Subcutaneous abdominal adipose tissue (tissue), 5 donors: ENCODE measurements around the gene AGAP3.

Experiments used
- H3K27ac ChIP-seq: one replicate; pipeline ENCODE4 v1.7.0; 2013; ENCODE audit warnings: low read depth, mild to moderate bottlenecking, inconsistent platforms, low read length, moderate library complexity
- H3K27me3 ChIP-seq, 5 donors: one replicate each; pipeline ENCODE4 v1.7.0; 2013; ENCODE audit warnings: low read length in 5 of 5, inconsistent platforms in 1 of 5; ENCODE audit not compliant: control insufficient read depth in 5 of 5, insufficient read depth in 4 of 5
- H3K36me3 ChIP-seq, 5 donors: one replicate each; pipeline ENCODE4 v1.7.0; 2013; ENCODE audit warnings: low read length in 5 of 5; ENCODE audit not compliant: control insufficient read depth in 5 of 5, insufficient read depth in 5 of 5
- H3K4me1 ChIP-seq, 5 donors: one replicate each; pipeline ENCODE4 v1.7.0; 2013; ENCODE audit warnings: low read length in 5 of 5, mild to moderate bottlenecking in 3 of 5, moderate library complexity in 1 of 5; ENCODE audit not compliant: control insufficient read depth in 5 of 5, insufficient read depth in 5 of 5
- H3K4me3 ChIP-seq, 5 donors: one replicate each; pipeline ENCODE4 v1.7.0; 2013; ENCODE audit warnings: low read length in 5 of 5, low read depth in 1 of 5
- H3K9ac ChIP-seq, 5 donors: one replicate each; pipeline ENCODE4 v1.7.0; 2013; ENCODE audit warnings: low read length in 5 of 5, mild to moderate bottlenecking in 4 of 5, moderate library complexity in 3 of 5
- H3K9me3 ChIP-seq, 5 donors: one replicate each; pipeline ENCODE4 v1.7.0; 2013; ENCODE audit warnings: low read length in 5 of 5; ENCODE audit not compliant: control insufficient read depth in 5 of 5
- donor health status: healthy.
- donor health status: healthy.
- donor health status: healthy.
- donor health status: healthy.
- donor health status: healthy.

Gene AGAP3

DNA sequence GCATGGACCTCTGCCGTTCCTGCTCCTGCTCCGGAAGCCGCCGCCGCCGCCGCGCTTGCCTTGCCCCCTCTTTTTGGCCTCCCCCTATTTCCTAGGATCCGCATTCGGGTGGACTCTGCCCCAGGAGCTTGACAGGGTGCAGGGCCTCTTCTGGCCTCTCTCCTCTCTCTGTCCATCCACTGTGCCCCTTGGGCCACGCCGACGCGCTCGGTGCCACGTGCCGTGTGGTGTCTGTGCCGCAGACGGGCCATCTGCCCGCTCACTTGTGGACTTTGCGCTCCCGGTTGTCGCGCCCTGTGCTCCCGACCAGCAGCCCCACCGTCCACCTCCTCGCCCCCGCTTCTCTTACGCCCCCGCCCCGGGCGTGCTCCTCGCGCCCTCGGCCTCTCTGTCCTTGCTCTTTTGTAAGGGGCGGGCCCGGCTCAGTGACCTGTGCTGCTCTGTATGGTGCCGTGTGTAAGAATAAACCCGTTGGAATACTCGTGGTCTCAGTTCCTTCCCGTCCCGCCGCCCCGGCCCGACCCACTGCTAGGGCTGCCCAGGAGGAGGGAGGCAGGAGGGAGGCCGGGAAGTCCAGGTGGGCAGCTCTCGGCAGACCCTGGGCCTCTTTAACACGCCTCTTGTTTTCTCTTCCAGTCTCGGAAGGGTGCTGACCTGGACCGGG lies 37.0 kb downstream of the AGAP3 start:
- Histone ChIP-seq H3K9me3 (no peaks in the 10 kb centered on the region), H3K9ac (no peak overlapping the region), H3K4me3 (no peak overlapping the region), H3K27ac (no peak overlapping the region), H3K36me3 (peaks cover 0 to 89% (median 63%) of the 10 kb centered on the region in 5 donors), H3K27me3 (no peaks in the 10 kb centered on the region), H3K4me1 (peaks cover 0 to 11% (median 9%) of the 10 kb centered on the region in 5 donors)

DNA sequence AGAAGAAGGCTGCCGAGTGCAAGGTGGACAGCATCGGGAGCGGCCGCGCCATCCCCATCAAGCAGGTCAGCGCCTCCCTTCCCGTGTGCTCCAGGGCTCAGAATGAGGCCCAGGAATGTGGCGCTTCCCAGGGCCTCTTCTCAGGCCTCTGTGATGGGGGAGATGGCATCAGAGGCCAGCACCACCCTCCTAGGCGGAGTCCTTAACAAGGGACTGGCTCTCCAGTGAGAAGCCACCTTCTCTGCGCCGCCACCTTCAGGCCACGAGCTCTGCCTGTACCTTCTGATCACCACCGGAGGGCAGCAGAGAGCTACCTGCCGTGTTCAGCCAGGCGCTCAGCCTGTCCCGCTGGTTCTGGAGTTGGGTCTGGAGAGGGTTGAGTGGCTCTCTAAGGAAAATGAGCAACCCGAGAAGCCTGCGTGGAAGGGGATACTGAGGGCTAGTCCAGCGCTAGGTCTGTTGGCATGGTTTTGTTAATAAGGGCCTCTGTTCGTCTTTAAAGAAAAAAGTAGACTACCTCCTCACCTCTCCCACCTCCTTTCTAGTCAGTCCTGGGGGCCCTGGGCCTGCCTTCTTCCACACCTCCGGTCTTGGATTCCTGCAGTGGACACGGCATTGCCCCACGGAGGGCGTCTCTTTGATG lies 37.7 kb downstream of the AGAP3 start:
- peaks cover 0 to 89% (median 63%) of the 10 kb centered on the region in 5 donors for H3K36me3 ChIP-seq
- H3K4me3 ChIP-seq, result no peak overlapping the region
- no peaks in the 10 kb centered on the region for H3K9me3 ChIP-seq
- H3K27ac ChIP-seq, result no peak overlapping the region
- peaks cover 0 to 11% (median 9%) of the 10 kb centered on the region in 5 donors for H3K4me1 ChIP-seq
- H3K27me3 ChIP-seq, result no peaks in the 10 kb centered on the region
- no peak overlapping the region for H3K9ac ChIP-seq

DNA sequence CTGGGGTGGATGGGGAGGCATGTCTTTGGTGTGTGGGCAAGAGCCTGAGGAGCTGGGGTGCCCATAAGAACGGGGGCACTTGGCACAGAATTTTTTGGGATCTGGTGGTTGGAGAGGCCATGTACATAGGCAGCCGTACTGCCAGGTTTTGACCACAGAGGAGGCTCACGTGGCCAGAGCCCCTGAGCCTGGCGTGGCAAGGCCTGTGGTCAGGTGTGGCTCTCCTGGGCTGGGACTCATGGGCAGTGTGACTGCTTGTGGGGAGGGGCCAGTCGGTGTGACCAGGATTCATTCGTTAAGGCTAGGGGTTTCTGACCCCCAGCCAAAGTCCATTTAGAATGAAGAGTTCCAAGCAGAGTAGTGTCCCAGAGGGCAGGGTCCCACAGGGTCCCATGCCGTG lies 38.2 kb downstream of the AGAP3 start:
- Histone ChIP-seq H3K9ac (no peak overlapping the region), H3K36me3 (peaks cover 0 to 89% (median 63%) of the 10 kb centered on the region in 5 donors), H3K9me3 (no peaks in the 10 kb centered on the region), H3K27ac (no peak overlapping the region), H3K4me3 (no peak overlapping the region), H3K4me1 (peaks cover 0 to 11% (median 9%) of the 10 kb centered on the region in 5 donors), H3K27me3 (no peaks in the 10 kb centered on the region)

DNA sequence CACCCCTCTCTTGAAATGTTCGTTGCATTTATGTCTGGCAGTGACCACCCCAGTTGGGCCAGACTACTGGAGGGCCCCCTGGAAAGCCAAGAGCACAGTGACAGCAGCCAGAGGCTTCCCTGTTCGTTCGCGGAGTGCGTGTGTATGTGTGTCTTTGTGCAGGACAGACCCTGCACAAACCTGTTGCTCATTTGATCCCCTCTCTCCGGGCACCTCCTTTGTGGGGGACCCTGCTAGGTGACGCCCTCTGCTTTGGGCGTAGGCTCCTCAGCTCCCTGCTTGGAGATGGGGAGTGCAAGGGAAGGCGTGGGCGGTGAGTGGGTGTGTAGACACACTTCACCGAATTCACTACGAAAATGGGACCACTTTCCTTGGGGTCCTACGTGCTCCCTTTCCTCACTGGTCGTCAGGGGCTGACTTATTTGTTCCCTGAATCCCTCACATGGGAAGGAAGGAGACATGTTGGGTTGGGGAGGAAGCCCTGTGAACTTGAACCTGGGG lies 38.7 kb downstream of the AGAP3 start:
- H3K9me3 ChIP-seq, result no peaks in the 10 kb centered on the region
- no peak overlapping the region for H3K27ac ChIP-seq
- H3K4me1 ChIP-seq, result peaks cover 0 to 11% (median 9%) of the 10 kb centered on the region in 5 donors
- no peak overlapping the region for H3K9ac ChIP-seq
- no peaks in the 10 kb centered on the region for H3K27me3 ChIP-seq
- peak overlapping the region in 2 of 5 donors; percentile 51 for H3K4me3 ChIP-seq
- H3K36me3 ChIP-seq, result peaks cover 0 to 89% (median 63%) of the 10 kb centered on the region in 5 donors

- peak overlapping the region in 4 of 5 donors; percentile 44 to 52 (median 51) for H3K4me3 ChIP-seq
- peaks cover 0 to 89% (median 63%) of the 10 kb centered on the region in 5 donors for H3K36me3 ChIP-seq
- no peaks in the 10 kb centered on the region for H3K27me3 ChIP-seq
- H3K27ac ChIP-seq, result no peak overlapping the region
- H3K9ac ChIP-seq, result peak overlapping the region in 1 of 5 donors; percentile 37
- H3K9me3 ChIP-seq, result no peaks in the 10 kb centered on the region
- H3K4me1 ChIP-seq, result peaks cover 0 to 11% (median 9%) of the 10 kb centered on the region in 5 donors
These were observed 39.2 kb downstream of the AGAP3 start for GRCh38 chr7:151125470-151125845.

DNA sequence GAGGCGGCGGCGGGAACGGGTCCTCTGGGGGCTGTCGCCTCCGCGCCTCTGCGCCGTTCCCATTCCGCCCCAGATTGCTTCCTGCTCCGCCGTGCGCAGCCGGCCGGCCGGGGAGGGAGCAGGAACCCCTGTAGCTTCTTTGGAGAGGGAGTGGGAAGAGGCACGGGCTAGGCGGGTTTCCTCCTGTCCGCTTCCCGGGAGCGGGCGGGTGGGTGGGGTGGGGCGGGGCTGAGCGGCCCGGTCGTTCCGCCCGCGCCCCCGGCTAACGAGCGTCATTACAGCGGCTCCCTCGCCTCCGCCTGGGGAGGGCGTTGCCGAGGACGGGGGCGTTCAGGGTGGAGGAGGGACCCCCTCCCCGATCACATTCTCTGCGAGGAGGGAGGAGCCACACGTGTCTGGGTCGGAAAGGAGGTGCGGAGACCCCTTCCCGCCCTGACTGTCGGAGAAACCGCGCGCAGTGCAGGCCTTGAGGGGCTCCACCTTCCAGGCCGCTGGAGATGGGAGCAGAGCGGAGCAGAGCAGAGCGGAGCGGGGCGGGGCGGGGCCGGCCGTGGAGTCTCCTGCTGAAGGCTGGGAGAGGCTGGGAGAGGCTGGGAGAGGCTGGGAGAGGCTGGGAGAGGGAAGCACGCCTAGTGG lies 39.7 kb downstream of the AGAP3 start:
- peaks cover 0 to 11% (median 9%) of the 10 kb centered on the region in 5 donors for H3K4me1 ChIP-seq

GRCh38 chr7:151126491-151127137 lies 40.3 kb downstream of the AGAP3 start:
- no peak overlapping the region for H3K9ac ChIP-seq
- H3K36me3 ChIP-seq, result peaks cover 0 to 89% (median 63%) of the 10 kb centered on the region in 5 donors
- H3K27me3 ChIP-seq, result no peaks in the 10 kb centered on the region
- H3K4me3 ChIP-seq, result no peak overlapping the region
- peaks cover 0 to 11% (median 9%) of the 10 kb centered on the region in 5 donors for H3K4me1 ChIP-seq
- H3K27ac ChIP-seq, result no peak overlapping the region
- no peaks in the 10 kb centered on the region for H3K9me3 ChIP-seq

More for the DNA sequence above, 39.7 kb downstream of the AGAP3 start:
- no peaks in the 10 kb centered on the region for H3K27me3 ChIP-seq
- no peaks in the 10 kb centered on the region for H3K9me3 ChIP-seq
- H3K27ac ChIP-seq, result no peak overlapping the region
- H3K36me3 ChIP-seq, result peaks cover 0 to 89% (median 63%) of the 10 kb centered on the region in 5 donors
- H3K9ac ChIP-seq, result peak overlapping the region in 1 of 5 donors; percentile 37
- peak overlapping the region in 4 of 5 donors; percentile 44 to 52 (median 51) for H3K4me3 ChIP-seq

- Histone ChIP-seq H3K4me1 (peaks cover 0 to 11% (median 9%) of the 10 kb centered on the region in 5 donors), H3K27me3 (no peaks in the 10 kb centered on the region), H3K27ac (no peak overlapping the region), H3K4me3 (no peak overlapping the region), H3K36me3 (peaks cover 0 to 89% (median 72%) of the 10 kb centered on the region in 5 donors), H3K9me3 (no peaks in the 10 kb centered on the region), H3K9ac (no peak overlapping the region)
These were observed 41.9 kb downstream of the AGAP3 start for GRCh38 chr7:151128144-151128543.

GRCh38 chr7:151128716-151129115 lies 42.4 kb downstream of the AGAP3 start:
- H3K4me1 ChIP-seq, result peaks cover 0 to 11% (median 9%) of the 10 kb centered on the region in 5 donors
- no peak overlapping the region for H3K9ac ChIP-seq
- H3K4me3 ChIP-seq, result no peak overlapping the region
- peaks cover 0 to 89% (median 72%) of the 10 kb centered on the region in 5 donors for H3K36me3 ChIP-seq
- H3K9me3 ChIP-seq, result no peaks in the 10 kb centered on the region
- H3K27me3 ChIP-seq, result no peaks in the 10 kb centered on the region
- no peak overlapping the region for H3K27ac ChIP-seq
